ENCODE measurements around the gene OR6B1.

OR6B1 gene

DNA sequence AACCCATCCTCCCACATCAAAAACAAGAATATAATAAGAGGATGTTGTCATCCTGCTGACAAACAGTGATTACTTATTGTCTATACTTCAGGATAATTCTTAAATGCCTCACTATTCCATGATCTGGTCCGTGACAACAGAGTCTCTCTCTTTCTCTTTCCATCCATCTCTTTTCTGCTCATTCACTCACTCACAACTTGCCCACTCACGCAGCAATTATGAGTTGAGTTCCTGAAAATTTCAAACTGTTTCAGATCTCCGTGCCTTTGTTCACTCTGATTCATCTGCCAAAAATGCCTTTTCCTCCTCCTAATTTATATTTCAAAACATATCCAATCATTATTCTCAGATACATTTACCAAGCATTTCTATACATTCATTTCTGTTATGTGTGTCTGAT is 1.4 kb downstream of the OR6B1 start:
- H3K4me3 ChIP-seq (ENCODE audit: low read depth in 1 of 2, low read length in 2 of 2) = no peak overlapping the region
- H3K27me3 ChIP-seq (ENCODE audit: insufficient read depth, low read length, poor library complexity) = no peaks in the 10 kb centered on the region
- no peak for ATAC-seq (ENCODE audit: insufficient read depth, low read depth)
- no peaks in the 10 kb centered on the region for H3K36me3 ChIP-seq (ENCODE audit: insufficient read depth, low read length)
- no peaks in the 10 kb centered on the region for H3K9me3 ChIP-seq (ENCODE audit: insufficient read depth, low read length, severe bottlenecking)
- H3K4me2 ChIP-seq (ENCODE audit: insufficient read depth, low read length) = no peak overlapping the region
- H3K4me1 ChIP-seq (ENCODE audit: insufficient read depth, low read length) = no peaks in the 10 kb centered on the region
- no peaks in the 10 kb centered on the region for H3K79me2 ChIP-seq (ENCODE audit: insufficient read depth, low read length)
- H4K20me1 ChIP-seq (ENCODE audit: insufficient read depth, low read length) = no peaks in the 10 kb centered on the region
- TF ChIP-seq, protein P1, sequence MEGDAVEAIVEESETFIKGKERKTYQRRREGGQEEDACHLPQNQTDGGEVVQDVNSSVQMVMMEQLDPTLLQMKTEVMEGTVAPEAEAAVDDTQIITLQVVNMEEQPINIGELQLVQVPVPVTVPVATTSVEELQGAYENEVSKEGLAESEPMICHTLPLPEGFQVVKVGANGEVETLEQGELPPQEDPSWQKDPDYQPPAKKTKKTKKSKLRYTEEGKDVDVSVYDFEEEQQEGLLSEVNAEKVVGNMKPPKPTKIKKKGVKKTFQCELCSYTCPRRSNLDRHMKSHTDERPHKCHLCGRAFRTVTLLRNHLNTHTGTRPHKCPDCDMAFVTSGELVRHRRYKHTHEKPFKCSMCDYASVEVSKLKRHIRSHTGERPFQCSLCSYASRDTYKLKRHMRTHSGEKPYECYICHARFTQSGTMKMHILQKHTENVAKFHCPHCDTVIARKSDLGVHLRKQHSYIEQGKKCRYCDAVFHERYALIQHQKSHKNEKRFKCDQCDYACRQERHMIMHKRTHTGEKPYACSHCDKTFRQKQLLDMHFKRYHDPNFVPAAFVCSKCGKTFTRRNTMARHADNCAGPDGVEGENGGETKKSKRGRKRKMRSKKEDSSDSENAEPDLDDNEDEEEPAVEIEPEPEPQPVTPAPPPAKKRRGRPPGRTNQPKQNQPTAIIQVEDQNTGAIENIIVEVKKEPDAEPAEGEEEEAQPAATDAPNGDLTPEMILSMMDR (IDR thresholded peaks at IDR 0.05; ENCODE audit: borderline replicate concordance, extremely low read depth, low read length, poor library complexity, severe bottlenecking) = no peak
- no peak for TF ChIP-seq EZH2 (IDR thresholded peaks at IDR 0.05; ENCODE audit: borderline replicate concordance, low read depth, low read length, severe bottlenecking)
- no peak overlapping the region for H2AFZ ChIP-seq (ENCODE audit: low read depth, low read length)
- no peak overlapping the region for H3K27ac ChIP-seq (ENCODE audit: low read length)
- no peak for DNase-seq
- H3K9ac ChIP-seq (ENCODE audit: low read depth, low read length) = no peak overlapping the region

DNA sequence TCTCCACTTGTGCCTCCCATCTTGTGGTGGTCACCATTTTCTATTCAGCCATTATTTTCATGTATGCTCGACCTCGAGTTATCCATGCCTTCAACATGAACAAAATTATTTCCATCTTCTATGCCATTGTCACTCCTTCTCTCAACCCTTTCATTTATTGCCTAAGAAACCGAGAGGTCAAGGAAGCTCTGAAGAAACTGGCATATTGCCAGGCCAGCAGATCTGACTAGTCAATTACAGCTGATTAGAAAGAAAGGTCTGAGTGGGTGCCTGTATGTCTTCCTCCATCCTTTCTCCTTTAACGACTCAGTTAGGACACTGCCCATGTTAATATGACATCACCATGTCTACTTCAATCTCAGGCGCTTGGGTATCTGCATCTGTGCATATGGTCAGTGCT is 4.6 kb downstream of the OR6B1 start:
- no peak overlapping the region for H3K9ac ChIP-seq (ENCODE audit: low read depth, low read length)
- no peak overlapping the region for H2AFZ ChIP-seq (ENCODE audit: low read depth, low read length)
- TF ChIP-seq, protein P1 (IDR thresholded peaks at IDR 0.05; ENCODE audit: borderline replicate concordance, extremely low read depth, low read length, poor library complexity, severe bottlenecking) = no peak
- TF ChIP-seq EZH2 (IDR thresholded peaks at IDR 0.05; ENCODE audit: borderline replicate concordance, low read depth, low read length, severe bottlenecking) = no peak
- no peak overlapping the region for H3K27ac ChIP-seq (ENCODE audit: low read length)
- H3K9me3 ChIP-seq (ENCODE audit: insufficient read depth, low read length, severe bottlenecking) = peaks cover 4% of the 10 kb centered on the region
- H4K20me1 ChIP-seq (ENCODE audit: insufficient read depth, low read length) = no peaks in the 10 kb centered on the region
- H3K79me2 ChIP-seq (ENCODE audit: insufficient read depth, low read length) = no peaks in the 10 kb centered on the region
- no peaks in the 10 kb centered on the region for H3K4me1 ChIP-seq (ENCODE audit: insufficient read depth, low read length)
- no peaks in the 10 kb centered on the region for H3K27me3 ChIP-seq (ENCODE audit: insufficient read depth, low read length, poor library complexity)
- no peak overlapping the region for H3K4me3 ChIP-seq (ENCODE audit: low read depth in 1 of 2, low read length in 2 of 2)
- DNase-seq (no peak), ATAC-seq (ENCODE audit: insufficient read depth, low read depth) (no peak)
- H3K4me2 ChIP-seq (ENCODE audit: insufficient read depth, low read length) = no peak overlapping the region
- H3K36me3 ChIP-seq (ENCODE audit: insufficient read depth, low read length) = no peaks in the 10 kb centered on the region

DNA sequence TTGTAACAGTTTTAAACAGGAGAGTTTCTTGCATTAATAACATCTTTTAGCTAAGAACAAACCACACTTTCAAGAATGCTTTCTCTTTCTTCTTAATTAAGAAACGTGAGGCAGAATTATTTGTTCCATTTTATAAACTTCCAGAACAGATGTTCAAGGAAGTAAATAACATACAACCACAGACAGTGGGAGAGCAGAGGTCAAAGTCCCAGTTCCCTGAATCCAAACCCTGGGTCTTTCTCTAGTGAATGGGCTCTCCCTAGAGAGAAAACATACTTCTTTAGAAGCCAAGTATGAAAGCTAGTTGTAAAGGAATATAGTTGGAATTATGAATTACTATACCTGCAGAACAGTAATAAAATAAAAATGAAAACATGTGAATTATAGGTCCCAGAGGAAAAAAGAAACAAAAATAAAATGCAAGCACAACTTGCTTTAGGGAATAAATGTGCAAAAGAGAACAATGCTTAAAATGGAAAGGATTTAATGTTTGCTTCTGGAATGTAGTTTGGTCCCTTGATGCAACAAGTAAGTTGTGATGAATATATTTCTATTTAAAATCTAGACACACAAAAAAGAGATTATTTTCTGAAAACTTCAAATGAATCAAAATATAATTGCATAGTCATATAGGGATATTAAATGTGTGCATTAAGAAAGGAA is 6.0 kb downstream of the OR6B1 start:
- Histone ChIP-seq H2AFZ (ENCODE audit: low read depth, low read length) (no peak overlapping the region), H3K27ac (ENCODE audit: low read length) (no peak overlapping the region), H3K4me1 (ENCODE audit: insufficient read depth, low read length) (no peaks in the 10 kb centered on the region), H3K27me3 (ENCODE audit: insufficient read depth, low read length, poor library complexity) (no peaks in the 10 kb centered on the region), H3K36me3 (ENCODE audit: insufficient read depth, low read length) (no peaks in the 10 kb centered on the region), H4K20me1 (ENCODE audit: insufficient read depth, low read length) (no peaks in the 10 kb centered on the region), H3K9me3 (ENCODE audit: insufficient read depth, low read length, severe bottlenecking) (peaks cover 6% of the 10 kb centered on the region), H3K79me2 (ENCODE audit: insufficient read depth, low read length) (no peaks in the 10 kb centered on the region), H3K4me3 (ENCODE audit: low read depth in 1 of 2, low read length in 2 of 2) (no peak overlapping the region), H3K4me2 (ENCODE audit: insufficient read depth, low read length) (no peak overlapping the region), H3K9ac (ENCODE audit: low read depth, low read length) (no peak overlapping the region)
- no peak for DNase-seq
- TF ChIP-seq EZH2 (IDR thresholded peaks at IDR 0.05; ENCODE audit: borderline replicate concordance, low read depth, low read length, severe bottlenecking) = no peak
- TF ChIP-seq, protein P1 (IDR thresholded peaks at IDR 0.05; ENCODE audit: borderline replicate concordance, extremely low read depth, low read length, poor library complexity, severe bottlenecking) = no peak
- ATAC-seq (ENCODE audit: insufficient read depth, low read depth) = no peak
